ENCODE measurements around the gene SNX27.
"Not testable (repeated sequence)": the region's sequence is repeated elsewhere in the genome, so short reads cannot be mapped to it uniquely, and the experiment has no call there.

- not testable (repeated sequence) for TF ChIP-seq CTCF (IDR thresholded peaks at IDR 0.05 in 4 of 5, conservative IDR thresholded peaks at IDR 0.05 in 1 of 5); POLR2A (IDR thresholded peaks at IDR 0.05)
Observed at GRCh38 chr1:151618996-151619395, 7.1 kb downstream of the SNX27 start.

Data from gastrocnemius medialis (tissue), 4 donors.